ENCODE data around the gene CDK5. TPM values are rescaled to one million over a fixed set of nuclear protein-coding genes. Genes with fewer than 3 reads are reported as not detected.

The CDK5 gene
- total and polyA plus RNA-seq, 2 of the 13 experiments (the other 11 are each of a cell fraction or from before 2014, with no cell fraction given): 16.4 to 21.3 TPM

DNA sequence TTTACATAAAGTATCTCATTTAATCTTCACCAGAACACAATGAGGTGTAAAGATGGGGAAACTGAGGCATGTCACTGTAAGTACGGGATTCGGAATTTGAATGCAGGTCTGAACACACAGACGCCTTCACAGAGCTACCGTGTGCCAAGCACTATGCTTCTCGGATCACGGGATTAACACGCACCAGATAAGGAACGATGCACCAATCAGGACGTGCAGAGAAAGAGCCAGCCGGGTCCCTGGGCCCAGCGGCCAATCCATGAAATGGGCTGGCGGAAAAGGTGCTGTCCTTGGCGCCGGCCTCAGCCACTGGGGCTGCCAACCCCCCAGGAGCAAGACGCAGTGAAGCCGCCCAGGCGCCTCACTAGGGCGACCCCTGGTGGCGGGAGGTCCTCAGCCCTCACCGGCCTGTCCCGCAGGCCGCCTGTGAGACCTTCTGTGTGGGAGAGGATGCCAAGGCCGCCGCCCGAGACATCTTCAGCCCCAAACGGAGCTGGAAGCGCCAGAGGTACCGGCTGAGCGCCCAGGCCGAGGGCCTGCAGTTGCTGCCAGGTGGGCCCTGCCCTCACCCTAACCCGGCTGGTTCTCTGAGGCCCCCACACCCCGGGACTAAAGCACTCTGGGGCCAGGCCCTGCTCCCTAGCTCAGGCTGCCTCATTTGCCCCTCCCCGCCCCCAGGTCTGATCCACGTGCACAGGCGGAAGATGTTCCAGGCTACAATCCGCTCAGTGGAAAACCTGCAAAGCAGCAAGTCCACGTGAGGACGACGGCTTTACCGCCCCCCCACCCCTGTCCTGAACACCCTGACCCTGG, 49.0 kb downstream of the CDK5 start (continued):
- TF ChIP-seq ZNF589 (CRISPR knock-in tag; conservative IDR thresholded peaks at IDR 0.05): no peak
- no peak for TF ChIP-seq CCAR2 (optimal IDR thresholded peaks at IDR 0.05; ENCODE audit: low read depth, low read length)
- TF ChIP-seq HNF1A (IDR thresholded peaks at IDR 0.05; ENCODE audit: low read depth): no peak
- no peak for TF ChIP-seq HNF1A (CRISPR knock-in tag; IDR thresholded peaks at IDR 0.05; ENCODE audit: borderline replicate concordance)
- TF ChIP-seq, protein P1, sequence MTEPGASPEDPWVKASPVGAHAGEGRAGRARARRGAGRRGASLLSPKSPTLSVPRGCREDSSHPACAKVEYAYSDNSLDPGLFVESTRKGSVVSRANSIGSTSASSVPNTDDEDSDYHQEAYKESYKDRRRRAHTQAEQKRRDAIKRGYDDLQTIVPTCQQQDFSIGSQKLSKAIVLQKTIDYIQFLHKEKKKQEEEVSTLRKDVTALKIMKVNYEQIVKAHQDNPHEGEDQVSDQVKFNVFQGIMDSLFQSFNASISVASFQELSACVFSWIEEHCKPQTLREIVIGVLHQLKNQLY (CRISPR knock-in tag; IDR thresholded peaks at IDR 0.05): no peak
- TF ChIP-seq, protein P2, sequence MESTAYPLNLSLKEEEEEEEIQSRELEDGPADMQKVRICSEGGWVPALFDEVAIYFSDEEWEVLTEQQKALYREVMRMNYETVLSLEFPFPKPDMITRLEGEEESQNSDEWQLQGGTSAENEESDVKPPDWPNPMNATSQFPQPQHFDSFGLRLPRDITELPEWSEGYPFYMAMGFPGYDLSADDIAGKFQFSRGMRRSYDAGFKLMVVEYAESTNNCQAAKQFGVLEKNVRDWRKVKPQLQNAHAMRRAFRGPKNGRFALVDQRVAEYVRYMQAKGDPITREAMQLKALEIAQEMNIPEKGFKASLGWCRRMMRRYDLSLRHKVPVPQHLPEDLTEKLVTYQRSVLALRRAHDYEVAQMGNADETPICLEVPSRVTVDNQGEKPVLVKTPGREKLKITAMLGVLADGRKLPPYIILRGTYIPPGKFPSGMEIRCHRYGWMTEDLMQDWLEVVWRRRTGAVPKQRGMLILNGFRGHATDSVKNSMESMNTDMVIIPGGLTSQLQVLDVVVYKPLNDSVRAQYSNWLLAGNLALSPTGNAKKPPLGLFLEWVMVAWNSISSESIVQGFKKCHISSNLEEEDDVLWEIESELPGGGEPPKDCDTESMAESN (CRISPR knock-in tag; conservative IDR thresholded peaks at IDR 0.05): 0 out of 2 replicates have a peak, but pooled peaks have one; percentile 22
- no peak for TF ChIP-seq SP5 (CRISPR knock-in tag; IDR thresholded peaks at IDR 0.05; ENCODE audit: borderline replicate concordance, low read depth)
- no peak for TF ChIP-seq ZNF841 (CRISPR knock-in tag; IDR thresholded peaks at IDR 0.05; ENCODE audit: borderline replicate concordance)
- no peak for TF ChIP-seq SKIL (CRISPR knock-in tag; IDR thresholded peaks at IDR 0.05; ENCODE audit: borderline replicate concordance)
- TF ChIP-seq MATR3 (CRISPR knock-in tag; IDR thresholded peaks at IDR 0.05): no peak
- no peak for TF ChIP-seq IKZF4 (CRISPR knock-in tag; IDR thresholded peaks at IDR 0.05; ENCODE audit: borderline replicate concordance, low read depth, not compliant biosample characterization)
- TF ChIP-seq ZFP36L1 (CRISPR knock-in tag; IDR thresholded peaks at IDR 0.05): no peak
- no peak for TF ChIP-seq SP4 (CRISPR knock-in tag; IDR thresholded peaks at IDR 0.05)
- no peak for TF ChIP-seq ZNF3 (CRISPR knock-in tag; IDR thresholded peaks at IDR 0.05)
- TF ChIP-seq ZNF510 (CRISPR knock-in tag; IDR thresholded peaks at IDR 0.05; ENCODE audit: low read depth): peak; percentile 71; the same call in 1 of the 2 replicates
- no peak for TF ChIP-seq PAX8 (CRISPR knock-in tag; IDR thresholded peaks at IDR 0.05; ENCODE audit: borderline replicate concordance)
- TF ChIP-seq MZF1 (CRISPR knock-in tag; IDR thresholded peaks at IDR 0.05; ENCODE audit: borderline replicate concordance): 0 out of 2 replicates have a peak, but pooled peaks have one; percentile 24
- TF ChIP-seq ZBTB7A (CRISPR knock-in tag; IDR thresholded peaks at IDR 0.05): 0 out of 2 replicates have a peak, but pooled peaks have one; percentile 14
- peak; percentile 70; the same call in 1 of the 2 replicates for TF ChIP-seq ZNF768 (CRISPR knock-in tag; IDR thresholded peaks at IDR 0.05)
- no peak for TF ChIP-seq POLR2G (IDR thresholded peaks at IDR 0.05; ENCODE audit: low read depth, low read length)
- no peak for TF ChIP-seq ZNF550 (CRISPR knock-in tag; IDR thresholded peaks at IDR 0.05; ENCODE audit: borderline replicate concordance)

Data from HepG2 (cell line).